Right lobe of liver (tissue), 6 donors: ENCODE data around the gene SLC20A1. TPM values are rescaled to one million over a fixed set of nuclear protein-coding genes. Genes with fewer than 3 reads are reported as not detected.

Experiments
- ATAC-seq, 4 donors: fragments of 200-7000 bp; cut with Tn5 transposase; one replicate each; pipeline ENCODE4 v1.9.1; 2020; ENCODE audit warnings: mild to moderate bottlenecking in 4 of 4, moderate library complexity in 4 of 4
- DNase-seq, 3 donors: peaks; one replicate each; pipeline ENCODE4 v3.0.0-alpha.2; 2020
- H3K27ac ChIP-seq, 3 donors: fragments of 200-600 bp; one replicate each; pipeline ENCODE4 v1.8.0; 2022
- H3K27me3 ChIP-seq, 2 donors: fragments of 200-600 bp; one replicate each; pipeline ENCODE4 v1.8.0; 2022
- H3K36me3 ChIP-seq, 4 donors: fragments of 200-600 bp; sonication (generic) in 1 of 4; one replicate each; pipeline versions ENCODE4 v1.5.1 to v1.8.0; 2017 to 2022; ENCODE audit warnings: control low read depth in 1 of 4
- H3K4me1 ChIP-seq, 4 donors: fragments of 200-600 bp; sonication (generic) in 1 of 4; one replicate each; pipeline versions ENCODE4 v1.5.1 to v1.8.0; 2017 to 2022; ENCODE audit warnings: control low read depth in 1 of 4
- H3K4me3 ChIP-seq, 3 donors: fragments of 200-600 bp; one replicate each; pipeline ENCODE4 v1.8.0; 2022
- H3K9me3 ChIP-seq, 4 donors: fragments of 200-600 bp; sonication (generic) in 1 of 4; one replicate each; pipeline versions ENCODE4 v1.5.1 to v1.8.0; 2017 to 2022; ENCODE audit warnings: control low read depth in 1 of 4
- CTCF ChIP-seq, 4 donors: fragments of 200-600 bp in 3 of 4; fragments of 450-650 bp in 1 of 4; IDR thresholded peaks; one replicate each; pipeline versions ENCODE4 v1.5.1 to v1.8.0; 2016 to 2022; ENCODE audit warnings: antibody characterized with exemption in 4 of 4, mild to moderate bottlenecking in 2 of 4
- POLR2A ChIP-seq: fragments of 450-650 bp; IDR thresholded peaks from one replicate; pipeline ENCODE4 v1.6.1; 2017; ENCODE audit warnings: antibody characterized with exemption, mild to moderate bottlenecking
- WGBS: methylation state at CpG from one replicate; pipeline ENCODE4 v1.1.6; 2018; ENCODE audit warnings: low coverage, low lambda C conversion rate; ENCODE audit not compliant: insufficient coverage; ENCODE audit errors: missing lambda C conversion rate; 5-methylcytosine and 5-hydroxymethylcytosine counted together
- intact Hi-C, 2 donors: fragments of 100-400 bp; cut with DNase I; formaldehyde crosslinking; loops; one replicate each; pipeline versions ENCODE4 v1.11.2 to v1.14.1; 2022
- total RNA-seq, 6 experiments: library from RNA; depleted of rRNA in 2 of 6; stranded (reverse); fragments of >200 nt in 2 of 6; fragmentation: NEBNext Ultra II Directional in 3 of 6; extraction: Animal tissue kit (Norgen Biotek cat#: 25700) in 3 of 6; gene quantifications; one replicate each; pipeline versions ENCODE4 v1.1.0 to v1.2.4, GENCODE V29; 2016 to 2023
- donor health status: DM: no; HTN: yes; CAD: no.
- donor health status: DM: no; HTN: no; CAD: no.
- donor health status: DM: no; HTN: no; CAD: no.
- donor health status: DM: no; HTN: yes; CAD: no.
- donor health status: DM: no; HTN: yes; CAD: no.

SLC20A1 gene
- total RNA-seq, 6 experiments from 2014 or later = 14.3 to 103 (median 26.8) TPM

DNA sequence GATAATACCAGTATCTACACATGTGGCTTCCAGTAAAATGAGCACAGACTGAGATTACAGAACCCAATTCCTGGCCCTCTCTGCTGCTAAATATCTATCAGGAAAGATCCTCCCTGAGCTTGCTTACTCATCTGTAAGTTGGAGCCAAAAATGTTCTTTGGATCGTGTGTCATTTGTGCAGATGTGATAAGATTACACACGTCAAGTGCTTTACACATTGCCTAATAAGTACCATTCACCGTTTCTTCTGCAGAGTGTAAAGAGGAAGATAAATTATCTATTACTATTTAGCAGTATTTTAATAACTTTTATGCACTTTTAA is 23.2 kb upstream of the SLC20A1 start:
- DNase-seq = no peak
- H3K27me3 ChIP-seq = no peaks in the 10 kb centered on the region
- intact Hi-C loops = loop anchor here in 1 of 2 donors (10.0 kb wide), 1 partner anchor 102 kb away; the partner anchor contains the start of gene NT5DC4
- peaks cover 0 to 6% (median 0%) of the 10 kb centered on the region in 4 donors for H3K4me1 ChIP-seq
- ATAC-seq = peak in 3 of 4 donors; percentile 51 to 76 (median 63)
- TF ChIP-seq CTCF (IDR thresholded peaks at IDR 0.05) (no peak), POLR2A (no peak)
- no peak overlapping the region for H3K27ac ChIP-seq
- H3K36me3 ChIP-seq = no peaks in the 10 kb centered on the region
- no peak overlapping the region for H3K4me3 ChIP-seq
- 5% methylated on average over 3 of the region's 3 CpGs for WGBS
- H3K9me3 ChIP-seq = no peaks in the 10 kb centered on the region

GRCh38 chr2:112623913-112624777 is 21.6 kb upstream of the SLC20A1 start:
- intact Hi-C loops = loop anchor here in 1 of 2 donors (10.0 kb wide), 1 partner anchor 101 kb away; the partner anchor contains the start of gene NT5DC4
- peak in 1 of 3 donors; percentile 40 for DNase-seq
- no peaks in the 10 kb centered on the region for H3K27me3 ChIP-seq
- no peak overlapping the region for H3K27ac ChIP-seq
- no peak overlapping the region for H3K4me3 ChIP-seq
- TF ChIP-seq CTCF (IDR thresholded peaks at IDR 0.05) = no peak
- TF ChIP-seq POLR2A = no peak
- no peak for ATAC-seq
- WGBS = 76% methylated on average over 9 of the region's 11 CpGs
- peaks cover 0 to 6% (median 0%) of the 10 kb centered on the region in 4 donors for H3K4me1 ChIP-seq
- no peaks in the 10 kb centered on the region for H3K9me3 ChIP-seq
- H3K36me3 ChIP-seq = no peaks in the 10 kb centered on the region

DNA sequence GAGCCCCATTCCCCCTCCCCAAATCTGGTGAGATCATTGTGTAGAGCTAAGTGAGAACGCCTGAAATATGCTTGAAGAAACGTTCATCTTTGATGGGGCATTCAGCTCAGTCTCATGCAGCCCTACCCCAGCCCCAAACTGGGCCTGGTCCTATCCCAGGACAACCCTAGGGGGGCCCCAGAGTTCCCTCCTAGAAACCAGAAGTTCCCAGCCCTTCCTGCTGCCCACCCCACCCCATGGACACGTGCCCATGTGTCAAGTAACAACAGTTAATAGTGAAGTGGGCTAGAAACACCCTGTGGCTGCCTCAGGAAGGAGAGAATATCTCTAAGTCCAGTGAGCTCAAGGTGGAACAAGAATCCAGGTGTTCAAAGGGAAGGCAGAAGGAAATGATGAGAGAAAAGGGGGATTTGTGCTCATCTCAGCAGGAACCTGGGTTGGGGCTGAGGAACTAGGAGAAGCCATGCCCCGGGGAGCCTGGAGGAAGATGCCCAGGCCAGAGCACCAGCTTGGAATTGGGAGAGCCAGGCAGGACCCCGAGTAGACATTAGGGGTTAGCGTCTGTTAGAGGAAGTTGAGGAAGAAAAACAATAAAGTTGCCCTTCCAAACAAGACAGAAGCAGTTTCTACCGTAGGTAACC is 20.1 kb upstream of the SLC20A1 start:
- Histone ChIP-seq H3K27ac (no peak overlapping the region), H3K4me3 (no peak overlapping the region), H3K27me3 (no peaks in the 10 kb centered on the region), H3K36me3 (no peaks in the 10 kb centered on the region), H3K9me3 (no peaks in the 10 kb centered on the region), H3K4me1 (peaks cover 0 to 6% (median 0%) of the 10 kb centered on the region in 4 donors)
- TF ChIP-seq CTCF (IDR thresholded peaks at IDR 0.05) (no peak), POLR2A (no peak)
- WGBS = 51% methylated on average over 7 of the region's 7 CpGs
- DNase-seq = peak in 1 of 3 donors; percentile 32
- no peak for ATAC-seq
- intact Hi-C loops = loop anchor here in 1 of 2 donors (10.0 kb wide), 1 partner anchor 99 kb away; the partner anchor contains the start of gene NT5DC4

GRCh38 chr2:112626604-112627059 is 19.1 kb upstream of the SLC20A1 start:
- Histone ChIP-seq H3K9me3 (no peaks in the 10 kb centered on the region), H3K27ac (no peak overlapping the region), H3K4me1 (peaks cover 0 to 6% (median 0%) of the 10 kb centered on the region in 4 donors), H3K4me3 (no peak overlapping the region), H3K36me3 (no peaks in the 10 kb centered on the region), H3K27me3 (no peaks in the 10 kb centered on the region)
- intact Hi-C loops = loop anchor here in 1 of 2 donors (10.0 kb wide), 1 partner anchor 98 kb away; the partner anchor contains the start of gene NT5DC4
- TF ChIP-seq POLR2A = no peak
- peak; percentile 84 to 93 (median 92) for TF ChIP-seq CTCF (IDR thresholded peaks at IDR 0.05)
- DNase-seq (peak; percentile 64 to 68 (median 68)), ATAC-seq (peak; percentile 69 to 88 (median 84))
- 0% methylated on average over 3 of the region's 7 CpGs for WGBS
